Measurements from ENCODE around the gene VGLL2. TPM values are rescaled to one million over a fixed set of nuclear protein-coding genes. Genes with fewer than 3 reads are reported as not detected.

Gene VGLL2
- total RNA-seq, 1 donor from 2014 or later: not detected

GRCh38 chr6:117311310-117311709 lies 46.0 kb downstream of the VGLL2 start:
- Mint-ChIP-seq H3K9me3 (no peaks in the 10 kb centered on the region), H3K4me3 (no peak overlapping the region), H3K36me3 (ENCODE audit: low read depth) (no peaks in the 10 kb centered on the region), H3K27ac (no peak overlapping the region), H3K27me3 (peaks cover 5% of the 10 kb centered on the region), H3K4me1 (no peaks in the 10 kb centered on the region)
- no peak for DNase-seq
- intact Hi-C loops (cut with micrococcal nuclease): loop anchor here (10.0 kb wide), 1 partner anchor 337 kb away; no protein-coding TSS in a partner anchor

GRCh38 chr6:117311726-117312125 lies 46.4 kb downstream of the VGLL2 start:
- intact Hi-C loops (cut with micrococcal nuclease): loop anchor here (10.0 kb wide), 1 partner anchor 337 kb away; no protein-coding TSS in a partner anchor
- no peaks in the 10 kb centered on the region for H3K4me1 Mint-ChIP-seq
- no peak overlapping the region for H3K4me3 Mint-ChIP-seq
- peaks cover 5% of the 10 kb centered on the region for H3K27me3 Mint-ChIP-seq
- H3K27ac Mint-ChIP-seq: no peak overlapping the region
- DNase-seq: no peak
- no peaks in the 10 kb centered on the region for H3K36me3 Mint-ChIP-seq (ENCODE audit: low read depth)
- no peaks in the 10 kb centered on the region for H3K9me3 Mint-ChIP-seq

GRCh38 chr6:117317261-117317660 lies 51.9 kb downstream of the VGLL2 start:
- Mint-ChIP-seq H3K27me3 (peaks cover 2% of the 10 kb centered on the region), H3K36me3 (ENCODE audit: low read depth) (no peaks in the 10 kb centered on the region), H3K9me3 (no peaks in the 10 kb centered on the region), H3K4me3 (no peak overlapping the region), H3K27ac (no peak overlapping the region), H3K4me1 (no peaks in the 10 kb centered on the region)
- no peak for DNase-seq
- intact Hi-C loops (cut with micrococcal nuclease): loop anchor here (10.0 kb wide), 1 partner anchor 342 kb away; no protein-coding TSS in a partner anchor

Other genes with a start within 250 kb of the VGLL2 start
- not detected in 2 replicates for gene ROS1, start 160.4 kb downstream of the VGLL2 start, total RNA-seq
- gene DCBLD1, start 217.1 kb downstream of the VGLL2 start, total RNA-seq: 3.7 and 4.8 TPM in 2 replicates

All from activated CD4-positive, alpha-beta T cell treated with anti-CD3 and anti-CD28 coated beads, Interleukin-2, amount 10 ng/mL, durations not matched to agents 24 days and 14 days (primary cell).